ENCODE results near the gene YBX2.

Gene YBX2

DNA sequence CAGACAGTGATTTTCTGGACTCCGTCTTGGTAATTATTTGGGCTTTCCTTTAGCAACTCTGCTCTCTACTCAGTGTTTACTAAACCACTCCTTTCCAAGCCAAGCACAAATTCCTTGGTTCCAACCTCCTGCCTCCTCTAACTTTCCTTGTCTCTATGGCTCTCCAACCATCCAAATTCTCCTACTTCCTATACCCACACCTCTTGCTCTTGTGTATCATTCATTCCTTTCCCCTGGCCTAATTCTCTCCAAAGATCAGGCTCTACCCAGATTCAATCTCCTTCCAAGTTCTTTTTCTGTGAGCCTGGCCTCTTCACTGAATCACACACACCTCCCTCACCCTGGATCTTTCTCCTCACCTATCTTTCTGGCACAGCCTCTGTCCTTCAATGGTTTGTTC lies 33.6 kb upstream of the YBX2 start:
- TF ChIP-seq RARB (CRISPR knock-in tag; IDR thresholded peaks at IDR 0.05) (no peak), OSR1 (CRISPR knock-in tag; IDR thresholded peaks at IDR 0.05) (no peak), PPARA (CRISPR knock-in tag; IDR thresholded peaks at IDR 0.05; ENCODE audit: borderline replicate concordance) (no peak), TSHZ2 (CRISPR knock-in tag; IDR thresholded peaks at IDR 0.05) (no peak), BACH2 (CRISPR knock-in tag; IDR thresholded peaks at IDR 0.05; ENCODE audit: borderline replicate concordance) (no peak), ISL1 (CRISPR knock-in tag; IDR thresholded peaks at IDR 0.05) (no peak), ZC3H10 (CRISPR knock-in tag; IDR thresholded peaks at IDR 0.05) (no peak), ZNF8 (CRISPR knock-in tag; IDR thresholded peaks at IDR 0.05) (no peak), CSDC2 (CRISPR knock-in tag; IDR thresholded peaks at IDR 0.05) (no peak), TCF4 (CRISPR knock-in tag; IDR thresholded peaks at IDR 0.05; ENCODE audit: borderline replicate concordance) (no peak)
- TF ChIP-seq, protein P1, sequence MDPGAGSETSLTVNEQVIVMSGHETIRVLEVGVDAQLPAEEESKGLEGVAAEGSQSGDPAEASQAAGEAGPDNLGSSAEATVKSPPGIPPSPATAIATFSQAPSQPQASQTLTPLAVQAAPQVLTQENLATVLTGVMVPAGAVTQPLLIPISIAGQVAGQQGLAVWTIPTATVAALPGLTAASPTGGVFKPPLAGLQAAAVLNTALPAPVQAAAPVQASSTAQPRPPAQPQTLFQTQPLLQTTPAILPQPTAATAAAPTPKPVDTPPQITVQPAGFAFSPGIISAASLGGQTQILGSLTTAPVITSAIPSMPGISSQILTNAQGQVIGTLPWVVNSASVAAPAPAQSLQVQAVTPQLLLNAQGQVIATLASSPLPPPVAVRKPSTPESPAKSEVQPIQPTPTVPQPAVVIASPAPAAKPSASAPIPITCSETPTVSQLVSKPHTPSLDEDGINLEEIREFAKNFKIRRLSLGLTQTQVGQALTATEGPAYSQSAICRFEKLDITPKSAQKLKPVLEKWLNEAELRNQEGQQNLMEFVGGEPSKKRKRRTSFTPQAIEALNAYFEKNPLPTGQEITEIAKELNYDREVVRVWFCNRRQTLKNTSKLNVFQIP (CRISPR knock-in tag; IDR thresholded peaks at IDR 0.05; ENCODE audit: borderline replicate concordance, low read depth), result no peak
- TF ChIP-seq, protein P2, sequence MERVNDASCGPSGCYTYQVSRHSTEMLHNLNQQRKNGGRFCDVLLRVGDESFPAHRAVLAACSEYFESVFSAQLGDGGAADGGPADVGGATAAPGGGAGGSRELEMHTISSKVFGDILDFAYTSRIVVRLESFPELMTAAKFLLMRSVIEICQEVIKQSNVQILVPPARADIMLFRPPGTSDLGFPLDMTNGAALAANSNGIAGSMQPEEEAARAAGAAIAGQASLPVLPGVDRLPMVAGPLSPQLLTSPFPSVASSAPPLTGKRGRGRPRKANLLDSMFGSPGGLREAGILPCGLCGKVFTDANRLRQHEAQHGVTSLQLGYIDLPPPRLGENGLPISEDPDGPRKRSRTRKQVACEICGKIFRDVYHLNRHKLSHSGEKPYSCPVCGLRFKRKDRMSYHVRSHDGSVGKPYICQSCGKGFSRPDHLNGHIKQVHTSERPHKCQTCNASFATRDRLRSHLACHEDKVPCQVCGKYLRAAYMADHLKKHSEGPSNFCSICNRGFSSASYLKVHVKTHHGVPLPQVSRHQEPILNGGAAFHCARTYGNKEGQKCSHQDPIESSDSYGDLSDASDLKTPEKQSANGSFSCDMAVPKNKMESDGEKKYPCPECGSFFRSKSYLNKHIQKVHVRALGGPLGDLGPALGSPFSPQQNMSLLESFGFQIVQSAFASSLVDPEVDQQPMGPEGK (CRISPR knock-in tag; IDR thresholded peaks at IDR 0.05; ENCODE audit: borderline replicate concordance), result no peak
- ATAC-seq, result no peak

DNA sequence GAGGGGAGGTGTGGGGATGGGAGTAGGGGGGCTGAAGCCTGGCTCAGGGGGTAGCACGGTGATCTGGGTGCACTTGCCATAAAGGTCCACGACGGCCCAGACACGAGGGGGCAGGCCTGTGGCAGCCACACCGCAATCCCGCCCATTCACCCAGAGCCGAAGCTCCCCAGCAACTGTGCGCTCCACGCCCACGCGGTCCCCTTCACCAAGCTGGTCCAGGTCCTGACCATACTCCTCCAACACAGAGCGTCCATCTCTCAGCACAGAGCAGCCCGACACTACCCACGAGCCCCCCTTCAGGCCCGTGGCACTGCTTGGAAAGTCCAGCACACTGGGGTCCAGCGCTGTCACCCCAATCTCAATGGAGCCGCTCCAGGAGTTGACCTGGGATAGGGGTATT lies 33.1 kb upstream of the YBX2 start:
- no peak for ATAC-seq
- no peak for TF ChIP-seq ZFP3 (CRISPR knock-in tag; IDR thresholded peaks at IDR 0.05)
- TF ChIP-seq ESRRG (CRISPR knock-in tag; IDR thresholded peaks at IDR 0.05), result no peak
- no peak for TF ChIP-seq PPARA (CRISPR knock-in tag; IDR thresholded peaks at IDR 0.05; ENCODE audit: borderline replicate concordance)
- no peak for TF ChIP-seq TCF4 (CRISPR knock-in tag; IDR thresholded peaks at IDR 0.05; ENCODE audit: borderline replicate concordance)
- no peak for TF ChIP-seq ZC3H10 (CRISPR knock-in tag; IDR thresholded peaks at IDR 0.05)
- no peak for TF ChIP-seq RARB (CRISPR knock-in tag; IDR thresholded peaks at IDR 0.05)
- no peak for TF ChIP-seq TOX (CRISPR knock-in tag; IDR thresholded peaks at IDR 0.05; ENCODE audit: borderline replicate concordance)
- TF ChIP-seq ARNTL (CRISPR knock-in tag; IDR thresholded peaks at IDR 0.05; ENCODE audit: borderline replicate concordance, low read depth), result no peak
- TF ChIP-seq TSHZ2 (CRISPR knock-in tag; IDR thresholded peaks at IDR 0.05), result no peak
- TF ChIP-seq GLIS3 (CRISPR knock-in tag; IDR thresholded peaks at IDR 0.05), result no peak
- TF ChIP-seq SNAI2 (CRISPR knock-in tag; IDR thresholded peaks at IDR 0.05), result no peak
- no peak for TF ChIP-seq ISL1 (CRISPR knock-in tag; IDR thresholded peaks at IDR 0.05)
- TF ChIP-seq, protein P3, sequence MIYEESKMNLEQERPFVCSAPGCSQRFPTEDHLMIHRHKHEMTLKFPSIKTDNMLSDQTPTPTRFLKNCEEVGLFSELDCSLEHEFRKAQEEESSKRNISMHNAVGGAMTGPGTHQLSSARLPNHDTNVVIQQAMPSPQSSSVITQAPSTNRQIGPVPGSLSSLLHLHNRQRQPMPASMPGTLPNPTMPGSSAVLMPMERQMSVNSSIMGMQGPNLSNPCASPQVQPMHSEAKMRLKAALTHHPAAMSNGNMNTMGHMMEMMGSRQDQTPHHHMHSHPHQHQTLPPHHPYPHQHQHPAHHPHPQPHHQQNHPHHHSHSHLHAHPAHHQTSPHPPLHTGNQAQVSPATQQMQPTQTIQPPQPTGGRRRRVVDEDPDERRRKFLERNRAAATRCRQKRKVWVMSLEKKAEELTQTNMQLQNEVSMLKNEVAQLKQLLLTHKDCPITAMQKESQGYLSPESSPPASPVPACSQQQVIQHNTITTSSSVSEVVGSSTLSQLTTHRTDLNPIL (CRISPR knock-in tag; IDR thresholded peaks at IDR 0.05; ENCODE audit: low read depth), result no peak
- TF ChIP-seq ZNF70 (CRISPR knock-in tag; IDR thresholded peaks at IDR 0.05), result no peak
- TF ChIP-seq OSR1 (CRISPR knock-in tag; IDR thresholded peaks at IDR 0.05), result no peak
- TF ChIP-seq BACH2 (CRISPR knock-in tag; IDR thresholded peaks at IDR 0.05; ENCODE audit: borderline replicate concordance), result no peak
- TF ChIP-seq ZNF565 (CRISPR knock-in tag; conservative IDR thresholded peaks at IDR 0.05; ENCODE audit: low read depth), result no peak
- TF ChIP-seq, protein P1 (CRISPR knock-in tag; IDR thresholded peaks at IDR 0.05; ENCODE audit: borderline replicate concordance, low read depth), result no peak
- no peak for TF ChIP-seq ZNF8 (CRISPR knock-in tag; IDR thresholded peaks at IDR 0.05)
- TF ChIP-seq, protein P2 (CRISPR knock-in tag; IDR thresholded peaks at IDR 0.05; ENCODE audit: borderline replicate concordance), result no peak

Data from SK-N-SH treated with all-trans-retinoic acid at 6 μM for 48 hours (cell line).